GM21576 (cell line): ENCODE results near the gene MOV10.
"Not testable (repeated sequence)": the region's sequence is repeated elsewhere in the genome, so short reads cannot be mapped to it uniquely, and the experiment has no call there.

Experiments
- ATAC-seq: cut with Tn5 transposase; IDR thresholded peaks from one replicate; pipeline ENCODE4 v1.9.1; 2021; ENCODE audit warnings: mild to moderate bottlenecking, moderate library complexity; ENCODE audit not compliant: unreplicated experiment

Gene MOV10, protein sequence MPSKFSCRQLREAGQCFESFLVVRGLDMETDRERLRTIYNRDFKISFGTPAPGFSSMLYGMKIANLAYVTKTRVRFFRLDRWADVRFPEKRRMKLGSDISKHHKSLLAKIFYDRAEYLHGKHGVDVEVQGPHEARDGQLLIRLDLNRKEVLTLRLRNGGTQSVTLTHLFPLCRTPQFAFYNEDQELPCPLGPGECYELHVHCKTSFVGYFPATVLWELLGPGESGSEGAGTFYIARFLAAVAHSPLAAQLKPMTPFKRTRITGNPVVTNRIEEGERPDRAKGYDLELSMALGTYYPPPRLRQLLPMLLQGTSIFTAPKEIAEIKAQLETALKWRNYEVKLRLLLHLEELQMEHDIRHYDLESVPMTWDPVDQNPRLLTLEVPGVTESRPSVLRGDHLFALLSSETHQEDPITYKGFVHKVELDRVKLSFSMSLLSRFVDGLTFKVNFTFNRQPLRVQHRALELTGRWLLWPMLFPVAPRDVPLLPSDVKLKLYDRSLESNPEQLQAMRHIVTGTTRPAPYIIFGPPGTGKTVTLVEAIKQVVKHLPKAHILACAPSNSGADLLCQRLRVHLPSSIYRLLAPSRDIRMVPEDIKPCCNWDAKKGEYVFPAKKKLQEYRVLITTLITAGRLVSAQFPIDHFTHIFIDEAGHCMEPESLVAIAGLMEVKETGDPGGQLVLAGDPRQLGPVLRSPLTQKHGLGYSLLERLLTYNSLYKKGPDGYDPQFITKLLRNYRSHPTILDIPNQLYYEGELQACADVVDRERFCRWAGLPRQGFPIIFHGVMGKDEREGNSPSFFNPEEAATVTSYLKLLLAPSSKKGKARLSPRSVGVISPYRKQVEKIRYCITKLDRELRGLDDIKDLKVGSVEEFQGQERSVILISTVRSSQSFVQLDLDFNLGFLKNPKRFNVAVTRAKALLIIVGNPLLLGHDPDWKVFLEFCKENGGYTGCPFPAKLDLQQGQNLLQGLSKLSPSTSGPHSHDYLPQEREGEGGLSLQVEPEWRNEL

GRCh38 chr1:112674440-112674985 lies at the start of gene MOV10:
TSS of gene MOV10 (plus strand) at chr1:112674659. CDS start at chr1:112674913, 254 bp downstream.
- peak; percentile 41 for ATAC-seq

GRCh38 chr1:112625696-112626095 lies 48.8 kb upstream of the MOV10 start:
- ATAC-seq, result no peak

GRCh38 chr1:112626193-112626592 lies 48.3 kb upstream of the MOV10 start:
- ATAC-seq, result no peak

- ATAC-seq, result no peak
Measured at GRCh38 chr1:112626887-112627286, 47.6 kb upstream of the MOV10 start.

GRCh38 chr1:112628516-112628915 lies 45.9 kb upstream of the MOV10 start:
- ATAC-seq, result no peak

GRCh38 chr1:112629256-112629655 lies 45.2 kb upstream of the MOV10 start:
- ATAC-seq, result no peak

GRCh38 chr1:112633628-112634027 lies 40.8 kb upstream of the MOV10 start:
- no peak for ATAC-seq

- ATAC-seq, result no peak
Measured at GRCh38 chr1:112634367-112634766, 40.1 kb upstream of the MOV10 start.

GRCh38 chr1:112636056-112636455 lies 38.4 kb upstream of the MOV10 start:
- ATAC-seq, result no peak

DNA sequence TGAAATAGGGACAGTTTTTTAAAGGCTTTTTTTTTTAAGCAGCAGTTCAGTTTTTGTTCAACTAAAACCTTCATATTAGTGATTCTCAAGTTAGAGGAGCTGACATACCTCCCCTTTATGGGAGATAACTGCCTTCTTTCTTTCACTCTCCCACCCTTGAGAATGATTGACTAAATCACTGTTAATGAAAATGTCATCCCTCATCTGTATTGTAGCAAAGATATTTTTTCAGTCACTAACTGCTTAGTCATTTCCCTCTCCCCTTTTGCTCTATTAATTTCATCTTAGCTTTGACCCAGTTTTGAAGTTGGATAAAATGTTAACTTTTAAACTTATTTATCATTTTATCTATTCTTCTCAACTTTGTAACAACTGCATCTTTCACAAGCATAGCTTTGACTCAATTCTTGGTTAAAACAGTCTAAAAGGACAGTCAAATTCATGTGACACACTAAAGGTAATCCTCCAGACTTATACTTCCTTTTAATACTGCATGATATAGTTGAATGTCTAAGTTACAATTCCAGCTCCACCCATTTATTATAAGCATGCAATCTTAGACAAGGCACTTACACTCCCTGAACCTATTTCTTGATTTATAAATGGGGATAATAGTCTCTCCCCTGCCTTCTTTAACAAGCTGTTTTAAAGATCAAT lies 37.7 kb upstream of the MOV10 start:
- no peak for ATAC-seq

- no peak for ATAC-seq
Measured at GRCh38 chr1:112637254-112638109, 37.0 kb upstream of the MOV10 start.

- ATAC-seq, result no peak
Measured at GRCh38 chr1:112638110-112638428, 36.4 kb upstream of the MOV10 start.

GRCh38 chr1:112640437-112640836 lies 34.0 kb upstream of the MOV10 start:
- ATAC-seq, result not testable (repeated sequence)

DNA sequence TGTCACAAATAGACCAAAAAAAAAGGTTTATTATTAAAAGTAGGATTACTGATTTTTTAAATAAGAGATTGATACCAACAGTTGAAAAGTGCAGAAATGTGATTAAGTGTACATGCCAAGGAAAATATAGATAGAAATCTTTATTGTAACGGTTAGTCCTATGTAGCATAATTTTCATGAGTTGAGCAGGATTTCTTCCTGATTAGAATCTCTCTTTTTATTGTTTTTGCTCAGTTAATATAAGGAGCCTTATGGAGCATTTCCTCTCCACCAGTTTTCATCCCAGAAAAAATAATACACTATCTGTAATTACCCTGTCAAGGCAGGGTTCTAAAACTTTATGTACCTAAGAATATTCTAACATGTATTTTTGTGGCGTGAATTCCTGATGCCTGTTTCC lies 31.4 kb upstream of the MOV10 start:
- no peak for ATAC-seq

GRCh38 chr1:112646225-112646624 lies 28.2 kb upstream of the MOV10 start:
- ATAC-seq, result no peak

DNA sequence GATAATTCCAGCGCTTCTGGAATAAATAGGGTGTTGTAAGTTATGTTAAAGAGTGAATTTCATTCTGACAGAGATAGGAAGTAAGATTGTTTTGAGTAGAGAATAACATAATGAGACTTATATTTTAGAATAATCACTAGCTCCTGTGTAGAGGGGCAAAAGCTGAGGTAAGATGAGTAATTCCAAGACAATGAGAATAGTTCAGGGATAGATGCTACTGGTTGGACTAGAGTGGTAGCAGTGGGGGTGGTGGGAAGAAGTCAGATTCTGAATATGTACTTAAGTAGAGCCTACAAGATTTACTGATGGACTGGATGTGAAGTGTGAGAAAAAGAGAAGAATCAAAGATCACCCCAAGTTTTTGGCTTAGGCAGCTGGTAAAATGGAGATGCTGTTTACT lies 23.3 kb upstream of the MOV10 start:
- ATAC-seq, result no peak

DNA sequence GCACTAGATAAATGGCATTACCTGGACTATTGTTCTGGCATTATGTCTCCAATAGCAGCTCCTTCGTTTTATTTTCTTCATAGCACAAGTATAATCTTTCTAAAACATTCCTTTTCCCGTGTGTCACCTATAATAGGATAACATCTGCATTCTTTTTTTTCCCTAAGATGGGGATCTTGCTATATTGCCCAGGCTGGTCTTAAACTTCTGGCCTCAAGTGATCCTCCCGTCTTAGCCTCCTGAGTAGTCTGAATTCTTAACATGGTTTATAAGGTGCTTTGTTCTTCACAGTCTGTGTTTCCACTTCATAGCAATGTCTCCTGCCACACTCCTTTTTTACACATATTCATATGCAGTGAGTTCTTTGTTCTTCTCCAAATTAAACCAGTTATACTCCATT lies 8.6 kb upstream of the MOV10 start:
- no peak for ATAC-seq

GRCh38 chr1:112666946-112667345 lies 7.5 kb upstream of the MOV10 start:
- ATAC-seq, result no peak

GRCh38 chr1:112672009-112672408 lies 2.5 kb upstream of the MOV10 start:
- ATAC-seq, result no peak

- ATAC-seq, result no peak
Measured at GRCh38 chr1:112672842-112673241, 1.6 kb upstream of the MOV10 start.
